ENCODE data around the gene MUC6. TPM values are rescaled to one million over a fixed set of nuclear protein-coding genes. Genes with fewer than 3 reads are reported as not detected.

MUC6 gene
- total RNA-seq, 4 donors from 2014 or later: not detected

DNA sequence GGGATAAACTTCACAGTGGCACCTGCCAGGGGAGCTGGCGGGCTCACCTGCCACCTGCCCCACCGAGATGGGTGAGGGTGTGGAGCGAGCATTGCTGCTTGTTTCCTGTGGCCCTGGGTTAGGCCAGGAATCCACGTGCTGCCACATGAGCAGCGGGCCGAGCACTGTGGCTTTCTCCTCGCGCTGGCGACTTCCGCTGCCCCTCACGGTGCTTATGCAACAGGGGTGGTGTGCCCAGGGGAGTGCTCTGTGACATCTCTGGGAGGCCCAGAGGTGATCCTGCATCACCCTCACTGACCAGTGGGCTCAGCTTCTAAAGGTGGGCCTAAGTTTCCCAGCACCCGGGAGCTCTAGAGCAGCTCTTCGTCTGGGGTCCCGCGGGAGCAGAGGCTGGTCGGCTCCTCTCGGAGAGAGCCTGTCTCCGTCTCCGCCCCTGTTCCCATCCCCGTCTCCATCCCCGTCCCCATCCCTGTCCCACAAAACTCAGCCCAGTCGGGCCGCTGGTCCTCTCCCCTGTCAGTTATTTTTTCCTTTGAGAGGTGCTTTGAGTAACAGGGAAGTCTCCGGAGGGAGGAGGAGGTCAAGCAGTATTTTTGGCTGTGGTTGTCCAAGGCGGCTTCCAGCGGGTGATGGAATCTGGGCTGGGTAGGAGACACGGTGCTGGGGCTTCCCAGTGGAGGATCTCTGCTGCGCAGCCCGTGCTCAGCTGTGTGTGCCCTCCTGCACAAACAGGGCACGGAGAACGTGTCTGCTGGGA, 68.3 kb downstream of the MUC6 start:
- Histone ChIP-seq H3K4me1 (peaks cover 0 to 3% of the 10 kb centered on the region in 2 donors), H3K9me3 (no peaks in the 10 kb centered on the region), H3K4me3 (no peak overlapping the region), H3K27ac (no peak overlapping the region), H3K36me3 (peaks cover 0 to 35% of the 10 kb centered on the region in 2 donors), H3K27me3 (no peaks in the 10 kb centered on the region)
- TF ChIP-seq POLR2A (IDR thresholded peaks at IDR 0.05): no peak
- TF ChIP-seq, protein P1, sequence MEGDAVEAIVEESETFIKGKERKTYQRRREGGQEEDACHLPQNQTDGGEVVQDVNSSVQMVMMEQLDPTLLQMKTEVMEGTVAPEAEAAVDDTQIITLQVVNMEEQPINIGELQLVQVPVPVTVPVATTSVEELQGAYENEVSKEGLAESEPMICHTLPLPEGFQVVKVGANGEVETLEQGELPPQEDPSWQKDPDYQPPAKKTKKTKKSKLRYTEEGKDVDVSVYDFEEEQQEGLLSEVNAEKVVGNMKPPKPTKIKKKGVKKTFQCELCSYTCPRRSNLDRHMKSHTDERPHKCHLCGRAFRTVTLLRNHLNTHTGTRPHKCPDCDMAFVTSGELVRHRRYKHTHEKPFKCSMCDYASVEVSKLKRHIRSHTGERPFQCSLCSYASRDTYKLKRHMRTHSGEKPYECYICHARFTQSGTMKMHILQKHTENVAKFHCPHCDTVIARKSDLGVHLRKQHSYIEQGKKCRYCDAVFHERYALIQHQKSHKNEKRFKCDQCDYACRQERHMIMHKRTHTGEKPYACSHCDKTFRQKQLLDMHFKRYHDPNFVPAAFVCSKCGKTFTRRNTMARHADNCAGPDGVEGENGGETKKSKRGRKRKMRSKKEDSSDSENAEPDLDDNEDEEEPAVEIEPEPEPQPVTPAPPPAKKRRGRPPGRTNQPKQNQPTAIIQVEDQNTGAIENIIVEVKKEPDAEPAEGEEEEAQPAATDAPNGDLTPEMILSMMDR (IDR thresholded peaks at IDR 0.05 in 4 of 5, conservative IDR thresholded peaks at IDR 0.05 in 1 of 5): no peak
- DNase-seq (no peak), ATAC-seq (no peak)
- intact Hi-C loops (cut with DNase I; ENCODE audit: low total_unique reads) (no loop called here), in situ Hi-C loops (cut with MboI; ENCODE audit: low sequenced_read_pairs in 4 of 4) (no loop called here)

DNA sequence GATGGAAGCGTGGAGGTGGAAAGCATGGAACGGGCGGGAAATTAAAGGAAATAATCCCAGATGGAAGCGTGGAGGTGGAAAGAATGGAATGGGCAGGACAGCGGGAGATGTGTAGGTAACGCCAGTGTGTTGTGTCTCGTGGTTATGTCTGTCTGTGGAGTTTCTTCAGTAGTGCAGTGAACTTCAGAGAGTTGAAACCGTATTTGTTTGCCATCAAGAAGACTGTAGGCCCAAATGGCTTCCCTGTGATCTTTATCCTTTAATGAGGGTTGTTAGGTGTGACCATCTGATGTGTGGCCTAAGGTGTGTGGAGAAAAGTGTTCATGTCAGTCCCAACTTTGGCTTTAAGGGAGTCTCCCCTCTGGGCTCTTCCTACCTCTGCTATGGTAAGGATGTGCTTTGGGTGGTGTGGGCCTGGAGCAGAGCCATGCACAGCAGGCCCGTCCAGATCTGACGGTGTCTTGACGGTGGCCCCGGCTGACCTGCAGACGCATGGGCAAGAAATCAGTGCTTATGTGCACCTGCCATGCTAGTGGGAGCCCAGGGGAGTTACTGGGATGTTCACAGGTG, 71.2 kb downstream of the MUC6 start:
- in situ Hi-C loops (cut with MboI; ENCODE audit: low sequenced_read_pairs in 4 of 4) (no loop called here), intact Hi-C loops (cut with DNase I; ENCODE audit: low total_unique reads) (no loop called here)
- H3K4me3 ChIP-seq: no peak overlapping the region
- H3K4me1 ChIP-seq: peaks cover 0 to 3% of the 10 kb centered on the region in 2 donors
- DNase-seq (no peak), ATAC-seq (no peak)
- H3K27me3 ChIP-seq: no peaks in the 10 kb centered on the region
- TF ChIP-seq, protein P1 (IDR thresholded peaks at IDR 0.05 in 4 of 5, conservative IDR thresholded peaks at IDR 0.05 in 1 of 5): no peak
- TF ChIP-seq POLR2A (IDR thresholded peaks at IDR 0.05): no peak
- no peaks in the 10 kb centered on the region for H3K9me3 ChIP-seq
- H3K36me3 ChIP-seq: peaks cover 0 to 29% of the 10 kb centered on the region in 2 donors
- H3K27ac ChIP-seq: no peak overlapping the region

DNA sequence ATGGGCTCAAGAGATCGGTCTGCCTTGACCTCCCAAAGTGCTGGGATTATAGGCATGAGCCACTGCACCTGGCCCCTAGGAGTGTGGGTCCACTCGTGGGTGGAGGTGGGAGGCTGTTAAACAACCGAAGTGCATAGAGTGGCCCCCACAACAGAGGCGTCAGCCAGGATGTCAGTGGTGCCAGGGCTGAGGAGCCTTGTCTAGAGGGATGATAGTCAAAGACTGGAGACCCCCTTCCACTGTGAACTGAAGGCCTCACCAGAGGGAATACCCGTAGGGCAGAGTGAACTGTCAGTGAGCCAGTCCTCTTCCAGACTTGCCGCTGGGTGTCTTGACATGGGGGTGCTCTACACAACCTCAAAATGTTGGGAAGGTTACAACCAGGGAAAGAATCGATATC, 72.7 kb downstream of the MUC6 start:
- DNase-seq: no peak
- no peak for ATAC-seq

More for the DNA sequence above, 72.7 kb downstream of the MUC6 start:
- in situ Hi-C loops (cut with MboI; ENCODE audit: low sequenced_read_pairs in 4 of 4) (no loop called here), intact Hi-C loops (cut with DNase I; ENCODE audit: low total_unique reads) (no loop called here)
- H3K4me3 ChIP-seq: no peak overlapping the region
- H3K36me3 ChIP-seq: peaks cover 0 to 36% of the 10 kb centered on the region in 2 donors
- peaks cover 0 to 3% of the 10 kb centered on the region in 2 donors for H3K4me1 ChIP-seq
- no peaks in the 10 kb centered on the region for H3K27me3 ChIP-seq
- H3K9me3 ChIP-seq: no peaks in the 10 kb centered on the region
- H3K27ac ChIP-seq: no peak overlapping the region
- TF ChIP-seq, protein P1 (IDR thresholded peaks at IDR 0.05 in 4 of 5, conservative IDR thresholded peaks at IDR 0.05 in 1 of 5): no peak
- no peak for TF ChIP-seq POLR2A (IDR thresholded peaks at IDR 0.05)

Other genes starting within 250 kb of the MUC6 start
- under 1 TPM in 1 of 4 donors, not detected in 3; 0.20 TPM for gene CEND1, start 246.6 kb downstream of the MUC6 start, total RNA-seq
- gene SLC25A22, start 238.4 kb downstream of the MUC6 start, total RNA-seq: 1 to 10 TPM in 2 of 4 donors, under 1 TPM in 1, not detected in 1; 0.80 to 1.5 (median 1.0) TPM
- 10 to 100 TPM in 2 of 4 donors, 1 to 10 TPM in 2; 6.3 to 35.7 (median 10.2) TPM for gene PIDD1, start 231.5 kb downstream of the MUC6 start, total RNA-seq
- gene RPLP2, start 226.8 kb downstream of the MUC6 start, total RNA-seq: 100 to 1,000 TPM; 314 to 600 (median 440) TPM
- gene PNPLA2, start 217.8 kb downstream of the MUC6 start, total RNA-seq: 10 to 100 TPM; 58.9 to 93.3 (median 91.7) TPM
- gene CRACR2B, start 208.8 kb downstream of the MUC6 start, total RNA-seq: 1 to 10 TPM; 3.3 to 4.5 (median 4.0) TPM
- 100 to 1,000 TPM in 3 of 4 donors, 10 to 100 TPM in 1; 77.0 to 206 (median 169) TPM for gene CD151, start 203.8 kb downstream of the MUC6 start, total RNA-seq
- gene POLR2L, start 194.2 kb downstream of the MUC6 start, total RNA-seq: 10 to 100 TPM; 66.0 to 94.6 (median 81.2) TPM
- 10 to 100 TPM; 14.4 to 34.8 (median 21.5) TPM for gene TSPAN4, start 193.9 kb downstream of the MUC6 start, total RNA-seq
- gene CHID1, start 125.9 kb downstream of the MUC6 start, total RNA-seq: 10 to 100 TPM; 23.3 to 43.2 (median 33.1) TPM
- gene AP2A2, start 110.8 kb downstream of the MUC6 start, total RNA-seq: 10 to 100 TPM; 21.2 to 26.1 (median 25.7) TPM
- gene MUC2, start 38.2 kb upstream of the MUC6 start, total RNA-seq: under 1 TPM in 1 of 4 donors, not detected in 3; 0.90 TPM
- not detected for gene MUC5AC, start 121.2 kb upstream of the MUC6 start, total RNA-seq
- gene MUC5B, start 186.3 kb upstream of the MUC6 start, total RNA-seq: under 1 TPM in 1 of 4 donors, not detected in 3; 0.17 TPM